Stomach (tissue), 4 donors: ENCODE results near the gene PLPP6.

ENCODE experiments used
- CTCF ChIP-seq, 7 experiments: fragments of 450-650 bp in 4 of 7; fragments of 200-600 bp in 3 of 7; sonication (generic) in 3 of 7; IDR thresholded peaks; one replicate each; pipeline ENCODE4 v1.5.1; 2016 to 2019; ENCODE audit warnings: antibody characterized with exemption in 7 of 7, control low read depth in 2 of 7, mild to moderate bottlenecking in 1 of 7
- POLR2A ChIP-seq, 4 donors: fragments of 450-650 bp; IDR thresholded peaks; one replicate each; pipeline ENCODE4 v1.6.1; 2016; ENCODE audit warnings: antibody characterized with exemption in 4 of 4, control low read depth in 2 of 4, mild to moderate bottlenecking in 1 of 4, moderate library complexity in 1 of 4
- POLR2AphosphoS5 ChIP-seq, 3 donors: sonication (generic); formaldehyde crosslinking; IDR thresholded peaks; one replicate each; pipeline ENCODE4 v1.6.1; 2016; ENCODE audit warnings: antibody characterized with exemption in 3 of 3

DNA sequence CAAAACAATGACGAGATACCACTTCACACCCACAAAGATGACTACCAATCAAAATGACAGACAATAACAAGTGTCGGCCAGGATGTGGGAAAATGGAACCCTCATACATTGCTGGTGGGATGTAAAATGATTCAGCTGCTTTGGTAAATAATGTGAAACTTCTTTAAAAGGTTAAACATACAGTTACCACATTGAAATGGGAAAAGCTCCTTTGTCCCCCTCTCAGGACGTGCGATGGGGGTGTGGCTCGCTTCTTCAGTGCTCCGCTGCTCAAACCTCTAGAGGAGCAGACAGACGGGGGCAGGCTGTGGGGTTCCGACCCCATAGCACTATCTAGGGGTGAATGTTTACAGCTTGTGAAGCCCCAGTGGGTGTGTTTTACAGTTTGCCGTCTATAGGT, 8.0 kb upstream of the PLPP6 start:
- TF ChIP-seq POLR2AphosphoS5 (IDR thresholded peaks at IDR 0.05) = no peak
- no peak for TF ChIP-seq CTCF (IDR thresholded peaks at IDR 0.05)
- TF ChIP-seq POLR2A (IDR thresholded peaks at IDR 0.05) = no peak
